TTC549 (cell line): Measurements from ENCODE around the gene UBFD1.
"Not testable (repeated sequence)": the region's sequence is repeated elsewhere in the genome, so short reads cannot be mapped to it uniquely, and the experiment has no call there.

ENCODE experiments used
- FAIRE-seq: peaks from 2 replicates; lab custom pipeline; 2012; peaks lifted over from hg19 to GRCh38; lab: Jason Lieb, UNC

UBFD1 gene

GRCh38 chr16:23610905-23611304 lies 53.4 kb downstream of the UBFD1 start:
- FAIRE-seq: not testable (repeated sequence)

GRCh38 chr16:23611936-23612335 lies 54.4 kb downstream of the UBFD1 start:
- FAIRE-seq: no peak

GRCh38 chr16:23615805-23616204 lies 58.3 kb downstream of the UBFD1 start:
- no peak for FAIRE-seq
